ENCODE results near the gene FNBP1. TPM values are rescaled to one million over a fixed set of nuclear protein-coding genes. Genes with fewer than 3 reads are reported as not detected.
"Not testable (repeated sequence)": the region's sequence is repeated elsewhere in the genome, so short reads cannot be mapped to it uniquely, and the experiment has no call there.

FNBP1 gene
- total RNA-seq, 2 donors from 2014 or later, result 27.7 to 29.0 TPM

DNA sequence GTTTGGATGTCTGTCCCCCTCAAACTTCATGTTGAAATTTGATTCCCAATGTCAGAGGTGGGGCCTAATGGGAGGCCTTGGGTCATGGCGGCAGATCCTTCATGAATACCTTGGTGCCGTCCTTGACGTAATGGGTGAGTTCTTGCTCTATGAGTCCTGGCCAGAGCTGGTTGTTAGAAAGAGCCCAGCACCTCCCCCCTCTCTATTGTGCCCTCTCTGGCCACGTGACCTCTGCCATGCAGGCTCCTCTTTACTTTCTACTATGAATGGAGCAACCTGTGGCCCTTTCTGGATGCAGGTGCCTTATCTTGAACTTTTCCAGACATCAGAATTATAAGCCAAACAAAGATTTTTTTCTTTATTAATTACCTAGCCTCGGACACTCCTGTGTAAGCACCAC, 40.7 kb downstream of the FNBP1 start:
- DNase-seq (no peak), ATAC-seq (no peak)
- intact Hi-C loops (cut with DNase I), result no loop called here

DNA sequence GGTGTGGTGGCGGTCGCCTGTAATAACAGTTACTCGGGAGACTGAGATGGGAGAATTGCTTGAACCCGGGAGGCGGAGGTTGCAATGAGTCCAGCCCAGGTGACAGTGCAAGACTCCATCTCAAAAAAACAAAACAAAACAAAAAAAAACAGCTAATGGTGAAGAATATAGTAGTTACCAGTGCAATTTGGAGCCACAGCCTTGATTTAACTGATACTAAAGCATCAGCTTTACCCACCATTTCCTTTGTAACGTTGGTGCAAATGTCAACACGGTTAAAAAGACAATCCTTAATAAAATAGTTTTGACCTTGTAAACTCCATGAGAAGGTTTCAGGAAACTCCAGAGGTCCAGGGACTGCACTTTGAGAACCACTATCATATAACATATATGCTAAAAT, 41.8 kb downstream of the FNBP1 start:
- DNase-seq (no peak), ATAC-seq (no peak)
- intact Hi-C loops (cut with DNase I), result no loop called here

DNA sequence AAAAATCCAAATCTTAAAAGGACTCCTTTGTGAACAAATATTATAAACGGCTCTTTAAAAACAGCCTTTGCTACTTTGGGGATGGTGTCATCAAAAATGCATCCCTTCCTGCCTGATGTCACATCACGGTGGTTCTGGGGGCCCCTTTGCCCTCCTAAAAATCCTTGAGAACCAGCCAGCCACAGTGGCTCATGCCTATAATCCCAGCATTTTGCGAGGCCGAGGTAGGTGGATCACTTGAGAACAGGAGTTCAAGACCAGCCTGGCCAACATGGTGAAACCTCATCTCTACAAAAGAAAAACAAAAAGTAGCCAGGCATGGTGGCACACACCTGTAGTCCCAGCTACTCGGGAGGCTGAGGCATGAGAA, 43.9 kb downstream of the FNBP1 start:
- DNase-seq (no peak), ATAC-seq (no peak)
- intact Hi-C loops (cut with DNase I), result no loop called here

DNA sequence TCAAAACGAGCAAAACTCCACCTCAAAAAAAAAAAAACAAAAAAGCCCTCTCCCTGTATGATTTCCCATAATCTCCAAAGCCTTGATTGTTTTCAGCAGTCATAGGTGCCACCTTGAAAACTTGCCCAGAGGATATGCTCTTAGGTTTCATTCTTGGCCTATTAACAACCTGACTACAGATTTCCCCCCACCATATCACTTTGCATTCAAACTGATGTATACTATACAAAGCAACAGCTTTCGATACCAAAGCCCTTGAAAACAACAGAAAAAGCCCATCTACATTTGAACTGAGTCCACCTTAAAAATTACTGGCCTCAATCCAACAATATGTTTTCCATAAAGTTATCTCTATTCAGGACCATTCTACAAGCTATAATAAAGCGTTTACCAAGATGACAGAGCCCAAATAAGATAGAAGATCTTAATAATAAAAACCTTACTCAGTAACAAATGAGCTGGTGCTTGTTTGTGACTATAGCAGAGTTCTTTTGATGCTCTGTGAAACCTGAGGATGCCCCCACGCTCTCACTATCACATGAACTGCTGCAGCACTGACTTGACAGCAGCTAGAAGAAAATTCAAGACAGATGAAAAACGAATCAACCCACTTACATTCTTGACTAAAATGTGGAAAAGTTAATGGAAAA, 44.4 kb downstream of the FNBP1 start:
- intact Hi-C loops (cut with DNase I), result no loop called here
- DNase-seq (no peak), ATAC-seq (no peak)

DNA sequence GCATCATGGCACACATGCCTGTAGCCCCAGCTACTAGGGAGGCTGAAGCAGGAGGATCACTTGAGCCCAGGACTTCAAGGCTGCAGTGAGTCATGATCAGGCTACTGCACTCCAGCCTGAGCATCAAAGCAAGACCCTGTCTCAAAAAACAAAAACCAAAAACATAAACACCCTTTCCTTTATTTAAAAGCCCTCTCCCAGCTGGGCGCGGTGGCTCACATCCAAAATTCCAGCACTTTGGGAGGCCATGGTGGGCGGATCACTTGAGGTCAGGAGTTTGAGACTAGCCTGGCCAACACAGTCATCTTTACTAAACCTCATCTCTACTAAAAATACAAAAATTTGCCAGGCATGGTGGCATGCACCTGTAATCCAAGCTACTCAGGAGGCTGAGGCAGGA, 45.3 kb downstream of the FNBP1 start:
- DNase-seq; intact Hi-C loops (cut with DNase I); ATAC-seq: not testable (repeated sequence)

DNA sequence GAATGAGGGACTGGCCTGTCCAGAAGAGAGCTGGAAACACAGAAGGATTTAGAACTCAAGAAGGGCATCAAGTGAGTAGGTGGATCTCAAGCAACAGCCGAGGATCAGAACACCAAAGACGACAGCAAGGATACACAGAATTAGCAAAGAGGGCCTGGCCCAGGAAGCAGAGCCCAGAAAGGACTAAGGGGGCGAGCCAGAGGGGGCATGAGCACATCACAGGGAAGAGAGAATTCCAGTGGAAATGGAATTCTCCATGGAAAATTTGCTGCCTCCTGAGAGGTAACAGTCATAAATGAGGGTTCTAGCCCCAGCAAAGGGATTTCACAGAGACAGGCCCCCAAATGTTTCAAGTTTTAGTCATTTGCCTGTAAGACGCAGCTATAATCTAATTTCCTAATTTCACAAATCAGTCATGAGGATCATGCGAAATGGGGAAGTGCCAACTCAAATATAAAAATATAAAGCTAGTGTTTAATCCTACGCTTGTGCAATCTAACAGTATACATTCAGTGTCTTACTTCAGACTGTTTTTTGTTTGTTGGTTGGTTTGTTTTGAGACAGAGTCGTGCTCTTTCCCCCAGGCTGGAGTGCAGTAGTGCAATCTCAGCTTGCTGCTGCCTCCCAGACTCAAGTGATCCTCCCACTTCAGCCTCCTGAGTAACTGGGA, 46.7 kb downstream of the FNBP1 start:
- peak; percentile 8 to 35 for ATAC-seq
- DNase-seq, result no peak

DNA sequence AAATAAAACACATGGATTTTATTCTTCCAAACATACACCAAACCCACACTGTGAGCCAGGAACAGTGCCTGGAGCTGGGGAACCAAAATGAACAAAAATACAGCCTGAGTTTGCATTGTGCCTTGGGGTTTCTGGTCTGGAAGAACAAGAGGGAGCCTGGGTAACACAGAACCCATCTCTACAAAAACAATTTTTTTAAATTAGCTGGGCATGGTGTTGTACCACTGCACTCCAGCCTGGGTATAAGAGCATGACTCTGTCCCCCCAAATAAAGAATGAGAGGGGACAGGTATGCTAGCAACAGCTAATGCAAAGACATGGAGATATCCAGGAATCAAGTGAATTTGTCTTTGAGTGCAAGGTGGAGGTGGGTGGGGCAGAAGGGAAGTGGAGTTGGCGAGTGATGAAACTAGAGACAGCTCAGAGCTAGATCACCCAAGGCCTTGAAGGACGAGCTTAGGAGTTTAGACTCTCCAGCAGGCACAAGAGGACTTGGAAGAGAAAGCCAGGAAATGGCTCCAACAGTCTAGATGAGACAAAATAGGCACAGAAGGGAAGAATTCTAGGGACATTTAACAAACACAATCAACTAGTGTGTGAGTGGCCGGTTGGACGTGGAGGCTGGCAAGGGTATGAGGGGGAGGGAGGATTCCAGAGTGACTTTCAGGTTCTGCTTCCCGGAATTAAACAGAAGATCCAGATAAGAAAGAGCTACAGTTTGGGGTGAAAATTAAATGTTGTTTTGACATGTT, 47.4 kb downstream of the FNBP1 start:
- DNase-seq, result no peak
- intact Hi-C loops (cut with DNase I), result no loop called here
- peak; percentile 23 to 82 for ATAC-seq

More for the DNA sequence above, 46.7 kb downstream of the FNBP1 start:
- intact Hi-C loops (cut with DNase I), result no loop called here

DNA sequence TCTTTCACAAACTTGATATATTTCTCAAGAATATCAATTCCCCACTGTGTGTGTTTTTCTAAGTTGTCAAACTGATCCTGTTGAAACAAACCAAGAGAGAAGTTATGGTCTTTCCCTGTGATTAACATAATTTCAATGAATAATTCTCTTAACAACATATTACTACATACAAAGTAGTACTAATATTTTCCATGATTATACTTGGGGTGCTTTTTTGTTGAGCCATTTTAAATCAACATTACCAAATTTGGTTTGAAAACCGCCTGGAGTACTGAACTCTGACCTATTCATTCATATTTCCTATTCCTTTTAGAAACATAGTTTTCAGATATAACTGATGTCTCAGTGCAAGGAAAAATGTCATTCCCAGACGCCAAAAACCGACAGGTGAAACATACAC, 48.1 kb downstream of the FNBP1 start:
- no peak for ATAC-seq
- intact Hi-C loops (cut with DNase I), result no loop called here
- DNase-seq, result no peak

DNA sequence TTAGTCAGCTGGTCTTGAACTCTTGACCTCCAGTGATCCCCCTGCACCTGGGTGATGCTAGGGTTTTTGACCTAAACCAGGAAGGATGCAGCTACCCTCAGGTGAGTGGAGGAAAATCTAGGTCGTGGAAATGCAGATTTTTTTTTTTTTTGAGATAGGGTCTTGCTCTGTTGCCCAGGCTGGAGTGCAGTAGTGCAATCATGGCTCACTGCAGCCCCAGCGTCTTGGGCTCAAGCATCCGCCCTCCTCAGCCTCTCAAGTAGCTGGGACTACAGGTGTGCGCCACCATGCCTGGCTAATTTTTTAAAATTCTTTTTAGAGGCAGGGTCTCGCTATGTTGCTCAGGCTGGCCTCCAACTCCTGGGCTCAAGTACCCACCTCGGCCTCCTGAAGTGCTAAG, 51.9 kb downstream of the FNBP1 start:
- DNase-seq; intact Hi-C loops (cut with DNase I); ATAC-seq: not testable (repeated sequence)

DNA sequence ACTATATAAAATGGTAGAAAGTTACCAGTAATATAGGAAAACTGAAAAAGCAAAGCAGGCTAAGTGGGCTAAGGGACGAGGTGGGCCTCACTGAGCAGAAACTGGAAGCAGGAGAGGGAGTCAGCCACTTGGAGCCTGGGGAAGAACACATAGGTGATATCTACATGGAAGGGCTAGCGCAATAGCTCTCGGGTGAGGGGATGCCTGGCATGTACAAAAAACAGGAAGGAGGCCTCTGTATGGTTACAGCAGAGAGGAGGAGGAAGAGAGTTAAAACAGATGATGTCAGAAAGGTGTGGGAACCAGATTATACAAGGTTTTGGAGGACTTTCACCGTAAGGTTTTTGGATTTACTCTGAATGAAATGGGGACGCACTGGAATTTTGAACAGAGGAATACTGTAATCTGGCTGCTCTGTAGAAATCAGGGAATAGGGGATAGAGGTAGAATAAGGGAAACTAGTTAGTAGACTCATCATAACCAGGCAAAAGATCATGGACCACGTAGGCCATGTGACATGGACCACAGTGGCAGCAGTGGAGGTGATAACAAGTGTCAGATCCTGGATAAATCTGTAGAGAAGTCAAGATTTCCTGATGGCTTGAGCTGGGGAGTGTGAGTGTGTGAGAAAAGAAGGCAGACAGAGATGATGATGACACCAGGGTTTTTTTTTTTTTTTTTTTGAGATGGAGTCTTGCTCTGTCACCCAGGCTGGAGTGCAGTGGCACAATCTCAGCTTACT, 52.5 kb downstream of the FNBP1 start:
- ATAC-seq, result peak in 1 of 2 donors; percentile 49

DNA sequence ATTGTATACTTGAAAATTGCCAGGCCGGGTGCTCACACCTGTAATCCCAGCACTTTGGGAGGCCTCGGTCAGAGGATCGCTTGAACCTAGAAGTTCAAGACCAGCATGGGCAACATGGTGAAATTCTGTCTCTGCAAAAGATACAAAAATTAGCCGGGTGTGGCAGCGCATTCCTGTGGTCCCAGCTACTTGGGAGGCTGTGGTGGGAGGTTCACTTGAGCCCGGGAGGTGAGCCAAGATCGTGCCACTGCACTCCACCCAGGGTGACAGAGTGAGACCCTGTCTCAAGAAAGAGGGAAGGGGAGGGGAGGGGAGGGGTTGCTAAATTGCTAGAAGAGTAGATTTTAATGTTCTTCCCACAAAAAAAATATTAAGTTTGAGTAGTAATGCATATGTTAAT, 53.2 kb downstream of the FNBP1 start:
- intact Hi-C loops (cut with DNase I), result no loop called here
- DNase-seq (no peak), ATAC-seq (no peak)

More for the DNA sequence above, 52.5 kb downstream of the FNBP1 start:
- DNase-seq, result no peak
- intact Hi-C loops (cut with DNase I), result no loop called here

DNA sequence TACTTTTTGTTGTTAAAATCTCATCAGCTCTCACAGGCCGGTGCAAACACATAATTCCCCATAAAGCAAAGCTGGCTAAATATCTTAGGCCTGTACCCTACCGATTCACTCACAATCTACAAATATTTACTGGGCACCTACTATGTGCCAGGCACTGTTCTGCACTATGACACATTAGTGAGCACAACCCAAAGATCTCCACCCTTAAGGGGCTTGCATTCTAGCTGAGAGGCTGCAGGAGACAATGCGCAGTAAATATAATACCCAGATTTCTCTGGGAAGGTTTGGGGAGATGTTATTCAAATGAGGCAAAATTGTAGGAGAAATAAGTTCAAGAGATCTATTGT, 53.7 kb downstream of the FNBP1 start:
- no peak for ATAC-seq
- intact Hi-C loops (cut with DNase I), result no loop called here
- DNase-seq, result no peak

DNA sequence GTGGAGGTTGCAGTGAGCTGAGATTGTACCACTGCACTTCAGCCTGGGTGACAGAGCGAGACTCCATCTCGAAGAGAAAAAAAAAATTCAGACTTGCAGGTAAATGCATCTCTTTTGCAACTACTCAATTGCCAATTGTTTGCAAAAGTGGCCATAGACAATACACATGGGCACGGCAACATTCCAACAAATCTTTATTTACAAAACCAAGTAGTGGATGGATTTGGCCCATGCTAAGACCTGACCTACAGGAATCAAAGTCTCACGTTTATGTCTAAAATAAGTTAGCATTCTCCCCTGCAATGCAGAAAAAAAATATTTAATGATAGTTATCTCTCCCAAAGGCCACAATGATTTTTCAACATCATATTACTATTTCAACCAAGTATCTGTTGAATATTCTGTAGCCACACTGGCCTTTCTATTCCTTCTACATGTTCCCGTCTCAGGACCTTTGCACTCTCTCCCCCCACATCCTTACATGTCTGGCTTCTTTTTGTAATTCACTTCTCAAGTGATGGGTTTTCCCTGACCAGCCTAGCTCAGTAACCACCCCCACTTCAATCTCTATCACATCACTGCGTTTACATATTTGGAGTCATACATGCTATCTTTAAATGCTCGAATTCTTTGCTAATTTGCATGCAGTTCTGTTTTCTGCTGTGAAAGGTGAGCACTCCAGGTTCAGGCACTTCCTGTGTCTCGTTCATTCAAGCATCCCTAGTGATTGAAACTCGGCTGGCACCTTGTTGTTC, 54.2 kb downstream of the FNBP1 start:
- ATAC-seq (no peak), DNase-seq (no peak)
- intact Hi-C loops (cut with DNase I), result no loop called here

DNA sequence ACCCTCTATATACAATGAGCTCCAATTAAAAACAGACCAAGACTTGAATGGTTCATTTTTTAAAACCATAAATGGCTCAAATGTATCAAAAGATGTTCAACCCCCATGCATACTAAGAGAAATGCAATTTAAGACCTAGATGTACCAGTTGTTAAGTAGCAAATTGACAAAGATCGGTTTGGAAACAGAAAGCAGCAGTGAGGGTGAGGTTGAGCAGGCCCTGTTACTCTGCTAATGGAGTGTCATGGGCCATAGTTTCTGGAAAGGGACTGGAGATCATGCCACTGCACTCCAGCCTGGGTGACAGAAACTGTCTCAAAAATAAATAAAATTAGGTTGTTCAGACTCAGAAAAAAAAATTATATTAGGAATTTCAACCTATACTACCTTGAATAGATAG, 55.0 kb downstream of the FNBP1 start:
- intact Hi-C loops (cut with DNase I), result no loop called here
- DNase-seq, result no peak
- no peak for ATAC-seq

DNA sequence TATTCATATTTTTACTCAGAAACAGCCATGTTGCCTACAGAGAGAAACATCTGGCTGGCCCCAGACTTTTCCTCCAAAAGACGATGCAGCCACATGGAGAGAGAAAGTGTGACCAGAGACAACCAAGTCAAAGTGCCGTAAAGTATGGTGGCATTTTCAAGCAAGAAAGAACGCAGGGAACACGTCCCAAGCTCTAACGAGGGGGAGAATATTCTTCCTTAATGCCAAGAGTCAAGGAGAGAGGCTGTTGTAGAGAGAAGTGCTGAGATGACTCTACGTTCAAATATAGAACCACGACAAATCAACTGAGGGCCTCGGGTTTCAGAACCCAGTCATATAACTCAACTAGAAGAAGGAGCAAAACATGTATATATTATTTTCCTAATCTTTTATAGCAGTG, 55.9 kb downstream of the FNBP1 start:
- DNase-seq (no peak), ATAC-seq (no peak)
- intact Hi-C loops (cut with DNase I), result no loop called here

DNA sequence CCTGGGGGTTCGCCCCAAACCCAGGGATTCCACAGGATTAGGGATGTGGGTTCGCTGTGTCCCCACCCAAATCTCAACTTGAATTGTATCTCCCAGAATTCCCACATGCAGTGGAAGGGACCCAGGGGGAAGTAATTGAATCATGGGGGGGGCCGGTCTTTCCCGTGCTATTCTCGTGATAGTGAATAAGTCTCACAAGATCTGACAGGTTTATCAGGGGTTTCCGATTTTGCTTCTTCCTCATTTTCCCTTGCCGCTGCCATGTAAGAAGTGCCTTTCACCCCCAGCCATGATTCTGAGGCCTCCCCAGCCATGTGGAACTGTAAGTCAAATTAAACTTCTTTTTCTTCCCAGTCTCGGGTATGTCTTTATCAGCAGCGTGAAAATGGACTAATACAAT, 58.4 kb downstream of the FNBP1 start:
- DNase-seq; intact Hi-C loops (cut with DNase I); ATAC-seq: not testable (repeated sequence)

DNA sequence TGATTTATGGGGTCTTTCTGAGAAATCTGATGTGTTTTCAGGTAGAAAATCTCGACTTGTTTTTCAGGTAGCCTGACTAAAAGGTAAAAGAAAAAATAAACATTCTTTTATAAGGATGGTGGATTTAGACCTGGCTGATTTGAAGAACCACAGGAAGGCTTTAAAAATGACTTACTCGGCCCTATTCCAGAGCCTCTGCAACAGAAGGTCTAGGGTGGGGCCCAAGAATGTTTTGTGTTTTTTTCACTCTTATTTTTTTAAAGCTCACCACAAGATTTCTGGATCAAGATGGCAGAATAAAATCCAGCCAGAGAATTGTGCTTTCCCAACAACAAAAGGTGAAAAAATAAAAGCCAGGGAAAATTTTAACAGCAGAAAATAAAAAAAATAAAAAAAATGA, 59.1 kb downstream of the FNBP1 start:
- ATAC-seq (peak in 1 of 2 donors; percentile 68), DNase-seq (no peak)
- intact Hi-C loops (cut with DNase I), result no loop called here

DNA sequence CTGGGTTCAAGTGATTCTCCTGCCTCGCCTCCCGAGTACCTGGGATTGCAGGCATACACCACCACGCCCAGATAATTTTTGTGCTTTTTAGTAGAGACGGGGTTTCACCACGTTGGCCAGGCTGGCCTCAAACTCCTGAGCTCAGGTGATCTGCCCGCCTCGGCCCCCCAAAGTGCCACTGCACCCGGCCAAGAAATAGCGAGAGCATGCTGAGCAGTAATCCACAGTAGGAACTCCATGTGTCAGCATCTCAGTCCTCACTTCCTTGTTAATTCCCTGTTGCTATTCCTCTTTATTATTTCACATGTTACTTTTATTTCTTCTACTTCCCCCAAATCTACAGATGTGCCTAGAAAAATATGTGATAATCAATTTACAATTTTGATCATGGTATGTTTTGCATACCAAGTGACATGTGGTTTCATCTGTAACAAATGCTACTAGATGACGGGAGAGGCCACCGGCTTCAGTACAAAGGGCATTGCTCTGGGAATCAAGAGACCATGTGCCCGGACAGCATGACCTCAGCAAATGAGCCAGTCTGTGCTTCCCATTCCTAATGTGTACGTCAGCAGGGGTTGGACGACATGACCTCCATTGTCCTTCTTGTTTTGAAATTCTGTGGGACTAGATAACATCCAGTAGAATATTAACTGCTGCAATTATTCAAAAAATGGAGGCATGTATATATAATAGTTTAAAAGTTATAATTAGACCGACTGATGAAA, 61.6 kb downstream of the FNBP1 start:
- intact Hi-C loops (cut with DNase I), result no loop called here
- peak; percentile 67 to 77 for ATAC-seq
- DNase-seq, result peak; percentile 67

Data from left cardiac atrium (tissue), 4 donors.